NOMO-1 treated with DMSO at 0.1 percent for 48 hours (cell line): ENCODE measurements around the gene CTXND1.

Experiments used
- DNase-seq: peaks from one replicate; lab custom pipeline; 2025; ENCODE audit not compliant: unreplicated experiment; lab: John Stamatoyannopoulos, UW

CTXND1 gene

GRCh38 chr15:80160570-80161156 is 91.3 kb downstream of the CTXND1 start:
- DNase-seq, result peak; percentile 99

GRCh38 chr15:80159811-80160569 is 92.0 kb downstream of the CTXND1 start:
- no peak for DNase-seq

- DNase-seq, result no peak
Measured at GRCh38 chr15:80159301-80159700, 92.7 kb downstream of the CTXND1 start.

GRCh38 chr15:80157215-80157614 is 94.8 kb downstream of the CTXND1 start:
- no peak for DNase-seq

GRCh38 chr15:80156176-80156720 is 95.8 kb downstream of the CTXND1 start:
- no peak for DNase-seq

GRCh38 chr15:80155378-80156175 is 96.4 kb downstream of the CTXND1 start:
- DNase-seq, result peak; percentile 49

GRCh38 chr15:80155001-80155377 is 97.0 kb downstream of the CTXND1 start:
- DNase-seq, result no peak

- DNase-seq, result no peak
Measured at GRCh38 chr15:80154336-80154735, 97.7 kb downstream of the CTXND1 start.

GRCh38 chr15:80153900-80154299 is 98.1 kb downstream of the CTXND1 start:
- DNase-seq, result no peak

- peak; percentile 66 for DNase-seq
Measured at GRCh38 chr15:80152896-80153876, 98.8 kb downstream of the CTXND1 start, which contains the start of gene FAH. Gene FAH, plus strand, starts transcription at chr15:80152999. Its CDS starts 56 bp downstream, at chr15:80153055.

- peak; percentile 81 for DNase-seq
Measured at GRCh38 chr15:80152180-80152895, 99.7 kb downstream of the CTXND1 start.

GRCh38 chr15:80151576-80151975 is 100.4 kb downstream of the CTXND1 start:
- DNase-seq, result no peak

- no peak for DNase-seq
Measured at GRCh38 chr15:80151148-80151547, 100.9 kb downstream of the CTXND1 start.
